GM12878 (cell line): Measurements from ENCODE around the gene PLXNB2. TPM values are rescaled to one million over a fixed set of nuclear protein-coding genes. Genes with fewer than 3 reads are reported as not detected.
A peak's percentile ranks its signal among the peaks of the same experiment; 100 is the strongest.

Experiments used
- ATAC-seq: fragments of 200-7000 bp; cut with Tn5 transposase; 3 replicates; pipeline ENCODE4 v1.9.1; 2020; ENCODE audit warnings: mild to moderate bottlenecking, moderate library complexity
- BruUV-seq: library from RNA; stranded (reverse); fragments of 400-500 nt; replicated peaks from 2 replicates; lab custom pipeline; 2021; lab: Mats Ljungman, UMichigan
- CTCF ChIA-PET: fragments of 300-600 bp; sonication (Branson Sonifier 250); formaldehyde crosslinking; extraction: SDS; loops from one replicate; lab custom pipeline; 2021; ENCODE audit warnings: inconsistent platforms; lab: Yijun Ruan, JAX
- POLR2A ChIA-PET: fragments of 350-600 bp; formaldehyde crosslinking; extraction: SDS; loops from one replicate; lab custom pipeline; 2021; ENCODE audit warnings: inconsistent platforms; lab: Charles Lee
- RAD21 ChIA-PET: fragments of 300-600 bp; sonication (Branson Sonifier 250); formaldehyde crosslinking; loops from one replicate; lab custom pipeline; 2023; ENCODE audit warnings: antibody characterized with exemption; ENCODE audit not compliant: unreplicated experiment; lab: Charles Lee
- SMC1A ChIA-PET: fragments of 300-600 bp; sonication (Branson Sonifier 250); formaldehyde crosslinking; loops from one replicate; lab custom pipeline; 2023; ENCODE audit not compliant: unreplicated experiment, uncharacterized antibody; lab: Charles Lee
- DNase-seq: peaks from one replicate; pipeline ENCODE4 v3.0.0-alpha.2; 2011; ENCODE audit warnings: low read depth, low spot score
- FAIRE-seq: peaks from 3 replicates; lab custom pipeline; 2011; peaks lifted over from hg19 to GRCh38; lab: Jason Lieb, UNC
- H2AFZ ChIP-seq: 2 replicates; pipeline ENCODE4 v1.6.0; 2011; ENCODE audit warnings: low read depth, low read length, control low read depth; ENCODE audit not compliant: control insufficient read depth
- H3K27ac ChIP-seq: 2 replicates; pipeline ENCODE4 v1.5.1; 2011; ENCODE audit warnings: control low read depth; ENCODE audit not compliant: control insufficient read depth, insufficient read depth
- H3K27me3 ChIP-seq, 2 experiments: replicated peaks in 1 of 2; 2 replicates each; pipeline versions ENCODE4 v1.6.0 to v1.6.1; 2011; ENCODE audit warnings: low read length in 1 of 2; ENCODE audit not compliant: control insufficient read depth in 2 of 2, insufficient read depth in 2 of 2
- H3K36me3 ChIP-seq, 2 experiments: 2 replicates each; pipeline ENCODE4 v1.5.1; 2011; ENCODE audit warnings: low read length in 1 of 2; ENCODE audit not compliant: control insufficient read depth in 2 of 2, insufficient read depth in 2 of 2
- H3K4me1 ChIP-seq: 2 replicates; pipeline ENCODE4 v1.6.1; 2011; ENCODE audit warnings: mild to moderate bottlenecking, low read length, moderate library complexity, mixed read lengths; ENCODE audit not compliant: control insufficient read depth, insufficient read depth
- H3K4me2 ChIP-seq: 2 replicates; pipeline ENCODE4 v1.6.0; 2011; ENCODE audit warnings: control low read depth; ENCODE audit not compliant: control insufficient read depth, insufficient read depth
- H3K4me3 ChIP-seq: fragments of 200-600 bp; sonication (generic); 2 replicates; pipeline ENCODE4 v1.5.1; 2016
- H3K79me2 ChIP-seq: 2 replicates; pipeline ENCODE4 v1.6.0; 2011; ENCODE audit warnings: low read length; ENCODE audit not compliant: control insufficient read depth, insufficient read depth
- H3K9ac ChIP-seq: 2 replicates; pipeline ENCODE4 v1.8.0; 2011; ENCODE audit warnings: low read length, control low read depth, mixed read lengths; ENCODE audit not compliant: control insufficient read depth, insufficient read depth
- H3K9me3 ChIP-seq: replicated peaks from 3 replicates; pipeline ENCODE4 v1.5.1; 2011; ENCODE audit warnings: mild to moderate bottlenecking, low read length; ENCODE audit not compliant: control insufficient read depth, insufficient read depth
- H4K20me1 ChIP-seq: 2 replicates; pipeline ENCODE4 v1.6.0; 2011; ENCODE audit not compliant: control insufficient read depth, insufficient read depth
- BCLAF1 ChIP-seq: fragments of 450-650 bp; IDR thresholded peaks from 2 replicates; pipeline ENCODE4 v1.6.1; 2017; ENCODE audit warnings: antibody characterized with exemption, mild to moderate bottlenecking, moderate library complexity
- CBX5 ChIP-seq: sonication (generic); IDR thresholded peaks from 2 replicates; pipeline ENCODE4 v1.6.1; 2016; ENCODE audit warnings: low read depth, moderate library complexity, mild to moderate bottlenecking, inconsistent platforms
- EED ChIP-seq: sonication (generic); IDR thresholded peaks from 2 replicates; pipeline ENCODE4 v1.6.1; 2016; ENCODE audit warnings: antibody characterized with exemption, low read depth
- MEF2B ChIP-seq: fragments of 450-650 bp; IDR thresholded peaks from 2 replicates; pipeline ENCODE4 v1.6.1; 2018; ENCODE audit warnings: mild to moderate bottlenecking, moderate library complexity; ENCODE audit not compliant: partially characterized antibody, poor library complexity, severe bottlenecking
- NR2F1 ChIP-seq: fragments of 450-650 bp; conservative IDR thresholded peaks from 2 replicates; pipeline ENCODE4 v1.6.1; 2017; ENCODE audit warnings: mild to moderate bottlenecking
- PBX3 ChIP-seq: IDR thresholded peaks from 2 replicates; pipeline ENCODE4 v1.6.1; 2011; ENCODE audit warnings: mild to moderate bottlenecking, low read depth, low read length, moderate library complexity; ENCODE audit not compliant: insufficient replicate concordance
- POLR2A ChIP-seq: IDR thresholded peaks from 2 replicates; pipeline ENCODE4 v1.6.1; 2011; ENCODE audit warnings: low read depth, mild to moderate bottlenecking, low read length
- ZBTB11 ChIP-seq: fragments of 450-650 bp; formaldehyde crosslinking; IDR thresholded peaks from 2 replicates; pipeline ENCODE4 v1.5.0; 2022; ENCODE audit warnings: mild to moderate bottlenecking, missing genetic modification characterization
- WGBS: methylation state at CpG from one replicate; pipeline ENCODE4 v1.1.6; 2016; ENCODE audit warnings: low lambda C conversion rate; ENCODE audit not compliant: insufficient replicate concordance, insufficient coverage; ENCODE audit errors: missing lambda C conversion rate; 5-methylcytosine and 5-hydroxymethylcytosine counted together
- in situ Hi-C: fragments of 300-500 bp; cut with MboI; formaldehyde crosslinking; loops from 9 replicates; pipeline ENCODE4 v1.14.3; 2018; ENCODE audit warnings: mixed read lengths
- intact Hi-C: fragments of 100-400 bp; cut with micrococcal nuclease; formaldehyde crosslinking; loops from one replicate; pipeline ENCODE4 v1.14.2; 2022; ENCODE audit not compliant: unreplicated experiment
- polyA plus RNA-seq, 11 experiments: library from polyadenylated mRNA; depleted of rRNA in 4 of 11; unstranded in 6 of 11; stranded (reverse) in 5 of 11; fragments of >200 nt; fragmentation: Nextera tagmentation in 4 of 11; fragmentation: Illumina TruSeq in 1 of 11; extraction: Ambion mirVana in 4 of 11; extraction: Trizol in 1 of 11; gene quantifications; 1 replicate in 1 of 11; 2 replicates in 10 of 11; pipeline versions ENCODE4 v1.2.1 to v1.2.3, GENCODE V29; 2011 to 2016; ENCODE audit warnings: inconsistent platforms in 2 of 11, missing spikeins in 2 of 11, low read depth in 1 of 11
- total RNA-seq, 4 experiments: library from RNA; depleted of rRNA in 3 of 4; stranded (reverse); fragments of >200 nt in 3 of 4; fragmentation: Illumina TruSeq in 1 of 4; extraction: Trizol in 1 of 4; gene quantifications; 2 replicates each; pipeline versions ENCODE4 v1.2.1 to v1.2.3, GENCODE V29; 2013 to 2021

PLXNB2 gene
- total and polyA plus RNA-seq, 10 of the 15 experiments (the other 5 are each of a cell fraction or from before 2014, with no cell fraction given), result 0.68 to 134 (median 41.9) TPM

- Histone ChIP-seq H3K27ac (no peak overlapping the region), H3K36me3 (no peaks in the 10 kb centered on the region), H2AFZ (no peak overlapping the region), H3K9ac (no peak overlapping the region), H3K4me1 (peaks cover 27% of the 10 kb centered on the region), H4K20me1 (no peaks in the 10 kb centered on the region), H3K9me3 (no peaks in the 10 kb centered on the region), H3K4me3 (no peak overlapping the region), H3K27me3 (no peaks in the 10 kb centered on the region), H3K79me2 (peaks cover 40% of the 10 kb centered on the region), H3K4me2 (no peak overlapping the region)
- no peak for FAIRE-seq
- 61% methylated on average over 7 of the region's 7 CpGs for WGBS
- ChIA-PET POLR2A (interaction anchor here (0.7 kb wide), 1 partner anchor 58 kb away, joined by 3 read pairs; the partner anchor contains the start of gene HDAC10), CTCF (interaction anchor here (0.6 kb wide), 1 partner anchor 16 kb away, joined by 3 read pairs; no protein-coding TSS in a partner anchor), RAD21 (no interaction called here), SMC1A (no interaction called here)
- intact Hi-C loops (no loop called here), in situ Hi-C loops (no loop called here)
- ATAC-seq, result no peak
- no TSS peak for BruUV-seq
- no peak for TF ChIP-seq MEF2B
- no peak for TF ChIP-seq BCLAF1
- no peak for TF ChIP-seq CBX5
- TF ChIP-seq EED, result no peak
- 0 out of 2 replicates have a peak, but pooled peaks have one; percentile 22 for TF ChIP-seq POLR2A
- TF ChIP-seq ZBTB11 (CRISPR knock-in tag), result no peak
- no peak for TF ChIP-seq PBX3
- no peak for TF ChIP-seq NR2F1
- DNase-seq, result no peak
Observed at GRCh38 chr22:50309601-50309991, 2.1 kb upstream of the PLXNB2 start.
